NCI-H345 treated with DMSO at 0.1 percent for 48 hours (cell line): ENCODE data around the gene ITPRIPL2.
A peak's percentile ranks its signal among the peaks of the same experiment; 100 is the strongest.

Source experiments
- DNase-seq: peaks from one replicate; lab custom pipeline; 2025; ENCODE audit not compliant: unreplicated experiment; lab: John Stamatoyannopoulos, UW

ITPRIPL2 gene

DNA sequence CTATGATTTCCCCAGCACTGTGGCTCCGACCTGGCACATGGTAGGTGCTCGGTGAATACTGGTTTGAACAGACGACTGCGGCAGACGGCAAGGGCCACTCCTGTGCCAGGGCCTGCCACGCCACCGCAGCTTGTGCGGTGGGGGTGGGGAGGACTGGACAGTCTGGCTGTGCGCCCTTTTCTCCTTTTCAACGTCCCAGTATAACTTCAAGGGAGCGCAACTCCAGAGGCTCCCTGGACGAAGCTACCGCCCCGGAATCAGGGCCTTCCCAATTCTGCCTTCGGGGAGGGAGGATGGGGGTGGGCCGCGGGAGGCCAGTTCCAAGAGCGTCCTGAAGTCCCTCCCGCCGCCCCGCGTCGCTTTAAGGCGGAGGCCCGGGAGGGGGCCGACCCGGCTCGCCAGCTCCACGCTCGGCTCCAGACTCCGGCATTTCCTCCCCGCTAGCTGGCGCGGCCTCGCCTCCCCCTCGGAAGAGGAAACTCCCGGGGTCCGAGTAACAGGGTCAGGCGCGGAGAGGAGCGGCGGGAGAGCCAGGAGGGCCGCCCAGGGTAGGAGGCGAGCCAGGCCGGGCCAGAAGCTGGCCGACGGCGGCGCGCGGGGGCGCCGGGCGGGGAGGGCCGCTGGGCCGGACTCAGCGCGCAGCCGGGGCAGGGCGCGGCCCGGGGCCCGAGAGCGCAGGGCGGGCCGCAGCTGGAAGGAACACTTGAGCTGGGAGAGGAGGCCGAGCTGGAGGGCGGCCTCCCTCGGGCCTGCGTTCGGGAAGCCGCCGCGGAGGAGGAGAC lies at the start of gene ITPRIPL2:
TSS of gene ITPRIPL2 (plus strand) at position 388 of the 782 bp plus-strand sequence. CDS start 498 bp downstream, outside the sequence.
- DNase-seq, result no peak

DNA sequence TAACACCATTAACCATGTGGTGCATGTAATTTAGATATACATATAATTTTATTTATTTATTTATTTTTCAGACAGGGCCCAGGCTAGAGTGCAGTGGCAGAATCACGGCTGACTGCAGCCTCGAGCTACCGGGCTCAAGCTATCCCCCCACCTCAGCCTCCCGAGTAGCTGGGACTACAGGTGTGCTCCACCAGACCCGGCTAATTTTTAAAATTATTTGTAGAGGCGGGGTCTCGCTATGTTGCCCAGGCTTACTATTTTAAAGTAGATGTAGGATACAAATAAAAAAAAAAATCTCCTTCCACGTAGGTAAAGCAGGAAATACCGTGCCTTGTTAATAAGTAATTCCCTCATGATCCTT lies 46.8 kb upstream of the ITPRIPL2 start:
- DNase-seq, result no peak

DNA sequence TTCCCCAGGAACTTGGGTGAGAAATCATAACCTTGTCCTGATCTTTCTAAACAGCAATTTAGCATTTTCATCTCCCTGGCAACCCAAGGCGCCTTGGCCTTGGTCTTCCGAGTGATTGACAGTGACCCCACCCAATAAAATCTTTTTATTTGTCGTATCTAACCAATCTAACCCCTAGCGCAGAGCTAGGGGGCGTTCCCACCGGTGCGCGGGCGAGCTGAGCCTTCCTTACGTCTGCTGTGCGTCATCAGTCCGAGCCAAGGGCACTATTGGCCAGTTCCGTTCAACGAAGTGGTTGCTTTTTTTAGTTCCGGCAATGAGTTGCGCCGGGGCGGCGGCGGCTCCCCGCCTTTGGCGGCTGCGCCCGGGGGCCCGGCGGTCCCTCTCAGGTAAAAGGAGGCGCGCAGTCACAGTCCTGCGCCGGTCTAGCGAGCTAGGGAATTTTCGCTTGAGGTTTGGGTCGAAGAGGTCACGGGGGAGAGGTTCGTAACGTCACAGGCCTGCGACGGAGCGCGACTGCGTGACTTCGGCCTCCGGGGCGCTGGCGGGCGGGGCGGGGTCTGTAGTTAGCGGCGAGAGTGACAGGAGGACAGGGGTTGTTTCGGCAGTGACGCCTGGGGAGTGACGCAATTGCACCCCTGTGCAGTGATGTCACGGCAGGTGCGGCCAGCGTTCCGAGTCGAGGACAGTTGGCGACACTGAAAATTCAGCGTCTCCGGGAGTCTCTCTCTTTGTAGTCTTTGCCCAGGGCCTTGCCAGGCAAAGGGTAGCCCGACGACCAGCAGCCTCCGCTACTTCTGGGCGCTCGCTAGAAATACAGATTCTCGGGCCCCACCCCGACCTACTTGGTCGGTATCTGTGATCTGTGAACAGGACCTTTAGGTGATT lies 46.2 kb upstream of the ITPRIPL2 start, which contains the start of gene COQ7:
TSS of gene COQ7 (plus strand) at position 266 of the 888 bp plus-strand sequence. CDS start at position 317, 51 bp downstream.
- peak; percentile 99 for DNase-seq

DNA sequence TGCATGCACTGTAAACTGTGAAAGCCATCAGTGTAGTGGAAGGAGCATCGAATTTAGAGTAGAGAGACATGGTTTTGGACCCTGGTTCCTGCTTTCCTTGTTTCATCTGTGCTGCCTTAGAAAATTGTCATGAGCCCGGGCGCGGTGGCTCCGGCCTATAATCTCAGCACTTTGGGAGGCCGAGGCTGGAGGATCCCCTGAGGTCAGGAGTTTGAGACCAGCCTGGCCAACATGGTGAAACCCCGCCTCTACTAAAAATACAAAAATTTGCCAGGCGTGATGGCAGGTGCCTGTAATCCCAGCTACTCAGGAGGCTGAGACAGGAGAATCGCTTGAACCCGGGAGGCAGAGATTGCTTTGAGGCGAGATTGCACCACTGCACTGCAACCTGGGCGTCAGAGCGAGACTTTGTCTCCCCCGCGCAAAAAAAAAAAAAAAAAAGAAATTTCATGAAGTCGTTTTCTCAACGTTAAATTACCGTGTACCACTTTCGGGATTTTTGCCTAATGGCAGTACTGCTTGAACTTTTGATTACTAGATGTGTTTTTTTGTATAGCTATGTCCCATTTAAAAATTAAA lies 45.4 kb upstream of the ITPRIPL2 start:
- DNase-seq, result no peak

DNA sequence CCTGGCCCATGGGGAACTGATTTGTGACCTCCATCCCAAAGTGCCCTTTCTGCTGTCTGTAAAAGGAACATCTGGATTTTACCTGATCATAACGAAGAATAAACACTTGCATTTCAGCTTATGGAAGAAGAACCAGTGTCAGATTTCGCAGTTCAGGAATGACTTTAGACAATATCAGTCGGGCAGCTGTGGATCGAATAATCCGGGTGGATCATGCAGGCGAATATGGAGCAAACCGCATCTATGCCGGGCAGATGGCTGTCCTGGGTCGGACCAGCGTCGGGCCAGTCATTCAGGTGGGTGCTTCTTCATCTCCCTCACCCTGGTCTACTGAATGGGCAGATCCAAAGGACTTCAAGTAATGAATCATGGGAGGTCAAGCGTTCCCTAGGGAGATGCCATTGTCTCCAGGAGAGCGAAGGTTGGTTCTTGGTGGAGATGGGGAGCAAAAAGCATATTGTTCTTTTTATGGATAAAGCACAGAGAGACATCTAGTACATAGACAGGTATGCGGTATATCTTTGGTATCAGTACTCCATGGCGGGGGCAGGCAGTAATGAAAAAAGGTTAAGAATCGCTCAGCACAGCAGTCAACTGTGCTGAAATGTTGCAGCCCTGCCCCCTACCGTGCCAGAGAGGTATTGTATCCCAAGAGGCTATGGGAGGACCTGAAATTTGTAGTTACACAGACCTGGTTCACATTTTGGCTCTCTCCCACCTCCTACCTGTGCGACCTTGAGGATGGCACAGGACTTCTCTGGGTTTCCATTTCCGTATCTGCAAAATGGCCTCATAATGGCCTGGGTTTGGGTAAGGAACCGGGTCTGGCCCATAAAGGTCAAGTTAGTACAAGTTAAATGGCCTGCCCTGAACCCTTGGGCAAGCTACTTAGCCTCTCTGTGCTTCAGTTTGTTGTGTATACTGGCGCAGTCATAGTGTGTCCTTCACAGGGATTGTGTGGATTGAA lies 41.7 kb upstream of the ITPRIPL2 start:
- no peak for DNase-seq

DNA sequence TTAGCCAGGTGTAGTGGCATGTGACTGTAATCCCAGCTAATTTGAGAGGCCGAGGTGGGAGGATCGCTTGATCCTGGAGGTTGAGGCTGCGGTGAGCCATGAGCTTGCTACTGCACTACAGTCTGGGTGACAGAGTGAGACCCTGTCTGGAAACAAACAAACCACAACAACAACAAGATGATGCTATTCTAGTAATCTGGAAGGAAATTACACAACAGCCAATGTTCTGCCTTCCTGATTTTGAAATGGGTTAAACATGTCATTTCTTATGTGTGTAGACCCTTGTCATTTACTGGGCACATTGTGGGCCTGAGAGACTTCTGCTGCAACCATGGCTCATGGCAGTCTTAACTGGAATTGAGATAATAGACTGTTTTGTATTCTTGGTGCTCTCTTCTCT lies 40.4 kb upstream of the ITPRIPL2 start:
- no peak for DNase-seq

DNA sequence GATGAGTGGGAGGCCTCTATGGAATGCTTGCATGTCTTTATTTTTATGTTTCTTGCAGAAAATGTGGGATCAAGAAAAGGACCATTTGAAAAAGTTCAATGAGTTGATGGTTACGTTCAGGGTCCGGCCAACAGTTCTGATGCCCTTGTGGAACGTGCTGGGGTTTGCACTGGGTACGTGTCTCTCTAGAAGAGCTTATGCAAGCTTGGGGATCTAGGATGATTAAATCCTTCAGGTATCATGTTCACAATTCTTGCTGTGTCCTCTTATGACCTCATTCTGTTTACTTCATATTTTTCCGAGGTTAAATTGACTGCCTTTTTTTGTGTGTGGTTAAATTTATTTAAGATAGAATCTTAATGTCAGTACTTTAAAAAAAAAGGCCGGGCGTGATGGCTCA lies 39.9 kb upstream of the ITPRIPL2 start:
- no peak for DNase-seq

DNA sequence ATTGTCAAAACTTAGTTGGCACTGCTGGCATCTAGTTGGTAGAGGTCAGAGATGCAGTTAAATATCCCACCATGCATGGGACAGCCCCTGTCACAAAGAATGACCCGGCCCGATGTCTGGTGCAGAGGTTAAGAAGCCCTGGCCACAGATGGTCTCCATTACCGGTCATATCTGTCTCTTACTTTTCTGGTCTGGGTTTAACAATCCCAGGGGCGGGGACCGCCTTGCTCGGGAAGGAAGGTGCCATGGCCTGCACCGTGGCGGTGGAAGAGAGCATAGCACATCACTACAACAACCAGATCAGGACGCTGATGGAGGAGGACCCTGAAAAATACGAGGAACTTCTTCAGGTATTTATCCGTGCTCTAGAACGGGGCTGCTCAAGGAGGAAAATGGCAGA lies 38.3 kb upstream of the ITPRIPL2 start:
- no peak for DNase-seq

DNA sequence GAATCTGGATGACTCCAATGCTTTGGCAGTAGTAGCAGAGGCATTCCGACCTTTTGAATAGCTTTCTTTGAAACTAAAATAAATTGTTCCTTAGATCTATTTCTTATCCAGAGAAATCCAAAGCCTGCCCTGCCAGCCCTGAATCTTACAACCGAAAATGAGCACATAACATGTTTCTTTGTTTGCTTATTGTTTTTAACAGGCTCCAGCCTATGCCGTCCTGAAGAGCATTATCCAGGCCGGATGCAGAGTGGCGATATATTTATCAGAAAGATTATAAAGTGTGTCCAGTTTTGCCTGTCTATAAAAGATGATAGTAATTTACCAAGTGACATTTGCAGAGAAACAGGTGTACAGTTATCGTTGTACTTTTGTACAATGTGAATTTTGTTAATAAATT lies 35.9 kb upstream of the ITPRIPL2 start:
- DNase-seq, result no peak

DNA sequence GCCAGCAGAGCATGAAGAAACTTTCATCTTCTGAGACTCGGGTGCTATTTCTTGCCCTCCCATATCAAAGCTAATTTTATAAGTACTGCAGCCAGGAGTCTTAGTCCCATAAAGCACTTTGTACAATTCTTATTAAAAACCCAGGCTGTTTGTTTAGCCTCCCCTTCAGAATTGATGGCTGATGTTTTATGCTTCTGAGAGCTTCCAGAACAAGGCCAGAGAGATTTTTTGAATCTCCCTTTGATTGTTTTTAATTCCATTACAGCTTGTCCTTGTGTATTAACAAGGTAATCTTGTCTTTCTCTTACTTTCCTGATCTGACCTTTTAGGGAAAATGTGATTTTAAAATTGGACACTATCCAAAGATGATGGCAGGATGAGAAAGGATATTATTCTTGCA lies 30.1 kb upstream of the ITPRIPL2 start:
- DNase-seq, result no peak

DNA sequence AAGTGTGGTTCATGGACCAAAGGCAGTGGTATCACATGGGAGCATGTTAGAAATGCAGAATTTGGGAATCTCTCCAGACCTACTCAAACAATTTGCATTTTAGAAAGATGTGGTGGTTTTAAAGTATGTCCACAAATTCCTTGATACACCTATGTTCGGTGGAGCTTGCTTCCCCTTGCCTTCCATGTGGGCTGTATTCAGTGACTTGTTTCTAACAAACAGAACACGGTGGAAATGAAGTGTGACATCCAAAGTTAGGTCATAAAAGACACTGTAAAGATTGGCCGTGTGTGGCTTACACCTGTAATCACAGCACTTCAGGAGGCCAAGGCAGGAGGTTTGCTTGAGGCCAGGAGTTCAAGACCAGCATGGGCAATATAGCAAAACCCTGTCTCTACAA lies 29.6 kb upstream of the ITPRIPL2 start:
- no peak for DNase-seq

DNA sequence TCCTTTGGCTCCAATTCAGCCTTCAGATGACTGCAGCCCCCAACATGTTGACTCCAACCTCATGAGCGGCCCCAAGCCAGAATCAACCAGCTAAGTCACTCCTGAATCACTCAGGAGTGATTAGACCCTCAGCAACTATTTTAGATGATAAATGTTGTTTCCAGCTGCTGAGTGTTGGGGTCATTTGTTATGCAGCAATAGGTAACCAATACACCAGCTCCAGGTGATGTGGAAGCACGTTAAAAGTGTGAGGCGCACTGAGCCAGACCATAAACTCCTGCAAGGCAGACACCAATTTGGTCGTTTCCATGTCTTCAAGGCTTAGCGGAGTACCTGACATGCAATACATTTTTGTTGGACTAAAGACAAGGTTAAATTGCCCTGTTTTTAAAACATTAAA lies 28.9 kb upstream of the ITPRIPL2 start:
- DNase-seq, result no peak

DNA sequence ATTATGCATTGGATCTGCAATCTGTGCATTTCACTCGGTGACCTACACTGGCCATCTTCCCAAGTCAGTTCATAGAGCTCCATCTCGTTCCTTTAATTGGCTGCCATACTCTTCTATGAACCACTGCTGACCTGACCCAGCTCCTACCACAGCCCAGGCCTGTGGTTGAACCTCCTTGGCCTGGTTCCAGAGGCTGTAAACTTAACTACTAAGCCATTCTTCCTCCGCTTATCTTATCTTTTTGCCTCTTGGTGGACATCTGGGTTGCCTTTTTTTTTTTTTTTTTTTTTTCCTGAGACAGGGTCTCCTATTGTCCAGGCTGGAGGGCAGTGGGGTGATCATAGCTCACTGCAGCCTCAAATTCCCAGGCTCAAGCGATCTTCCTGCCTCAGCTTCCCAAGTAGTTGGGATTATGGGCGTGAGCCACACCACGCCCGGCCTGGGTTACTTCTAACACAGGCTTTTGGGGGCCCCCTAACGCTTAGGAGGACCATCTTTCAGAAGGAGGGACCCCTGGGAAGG lies 28.0 kb upstream of the ITPRIPL2 start:
- no peak for DNase-seq

DNA sequence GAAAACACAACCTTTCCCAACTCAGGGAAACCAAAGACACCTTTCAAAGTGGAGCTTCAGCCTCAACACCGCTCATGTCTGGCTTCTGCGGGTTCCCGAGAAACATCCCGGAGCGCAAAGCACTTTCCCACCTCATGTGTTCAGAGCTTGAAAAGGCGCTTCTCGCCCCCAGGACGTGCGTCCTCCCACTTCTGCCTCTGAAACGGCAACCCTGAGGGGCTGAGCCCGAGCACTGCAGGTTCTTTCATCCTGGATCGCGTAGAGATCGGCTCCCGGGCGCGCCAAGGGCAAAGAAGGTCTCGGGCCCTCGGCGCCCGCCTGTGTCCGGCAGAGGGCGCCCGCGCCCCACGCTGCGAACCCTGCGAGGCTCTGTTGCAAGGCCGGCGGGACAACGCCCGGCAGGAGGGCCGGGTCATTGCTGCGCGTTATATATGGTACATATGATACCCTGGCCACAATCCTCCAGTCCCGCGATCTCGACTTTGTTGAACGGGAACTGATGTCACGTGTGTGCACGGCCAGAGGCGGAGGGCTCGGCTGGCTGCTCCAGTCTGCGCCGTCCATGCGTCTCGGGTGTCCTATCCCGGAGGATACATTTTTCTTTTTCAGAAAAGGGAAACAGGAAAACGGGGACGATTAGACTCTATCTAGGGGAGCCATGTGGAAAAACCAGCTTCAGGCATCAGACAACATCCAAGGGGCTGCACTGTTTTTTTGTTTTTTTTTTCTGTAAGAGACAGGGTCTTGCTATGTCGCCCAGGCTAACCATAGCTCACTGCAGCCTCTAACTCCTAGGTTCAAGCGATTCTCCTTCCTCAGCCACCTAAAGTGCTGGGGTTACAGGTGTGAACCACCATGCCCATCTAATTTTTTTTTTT lies 27.2 kb upstream of the ITPRIPL2 start:
- peak; percentile 67 for DNase-seq

DNA sequence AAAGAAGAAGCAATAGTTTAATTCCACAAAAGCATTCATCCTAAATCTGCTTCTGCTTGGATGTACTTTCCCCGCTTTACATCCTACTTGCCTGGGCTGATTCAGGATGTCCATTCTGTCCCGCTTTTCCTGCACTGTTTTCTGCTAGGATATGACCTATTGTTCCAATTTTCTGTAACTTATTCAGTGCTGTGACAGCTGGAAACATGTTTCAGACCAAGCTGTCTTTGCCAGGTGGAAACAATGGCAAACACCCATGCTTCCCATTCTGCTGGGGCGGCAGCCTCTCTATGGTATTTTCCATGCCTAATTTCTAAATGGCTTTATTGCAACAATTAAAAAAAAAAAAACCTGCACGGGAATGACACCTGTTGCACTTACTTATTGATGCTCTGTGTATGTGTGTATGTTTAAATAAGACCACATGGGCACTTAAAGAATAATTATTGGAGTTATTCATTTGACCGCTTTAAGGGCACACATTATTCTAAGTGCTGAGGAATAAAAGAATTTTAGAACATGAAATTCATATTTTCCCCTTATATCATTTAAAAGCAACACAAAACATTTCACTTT lies 25.3 kb upstream of the ITPRIPL2 start:
- no peak for DNase-seq

DNA sequence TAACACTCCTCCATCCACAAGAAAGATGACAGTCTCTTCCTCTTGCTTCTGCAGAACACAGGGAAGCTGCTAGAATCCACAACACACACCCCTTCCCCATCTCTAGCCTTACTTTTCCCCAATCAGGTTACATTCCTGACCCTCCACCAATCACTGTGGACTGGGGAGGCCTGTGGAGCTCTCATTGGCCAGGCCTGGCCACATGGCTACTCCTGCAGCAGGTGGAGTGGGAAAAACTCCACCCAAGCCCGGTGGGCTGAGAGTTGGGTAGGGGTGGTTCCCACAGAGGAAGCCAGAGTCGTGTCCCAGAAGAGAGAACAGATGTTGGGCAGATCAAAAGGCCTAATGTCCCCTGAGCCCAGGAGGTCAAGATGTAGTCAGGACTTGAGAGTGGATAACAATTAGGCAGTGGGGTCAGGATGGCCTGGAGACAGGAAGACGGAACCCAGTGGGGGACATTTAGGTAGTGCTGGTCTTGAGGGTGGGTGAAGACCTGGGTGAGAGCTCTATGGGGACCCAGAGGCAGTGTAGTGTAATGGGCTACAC lies 24.3 kb upstream of the ITPRIPL2 start:
- no peak for DNase-seq

DNA sequence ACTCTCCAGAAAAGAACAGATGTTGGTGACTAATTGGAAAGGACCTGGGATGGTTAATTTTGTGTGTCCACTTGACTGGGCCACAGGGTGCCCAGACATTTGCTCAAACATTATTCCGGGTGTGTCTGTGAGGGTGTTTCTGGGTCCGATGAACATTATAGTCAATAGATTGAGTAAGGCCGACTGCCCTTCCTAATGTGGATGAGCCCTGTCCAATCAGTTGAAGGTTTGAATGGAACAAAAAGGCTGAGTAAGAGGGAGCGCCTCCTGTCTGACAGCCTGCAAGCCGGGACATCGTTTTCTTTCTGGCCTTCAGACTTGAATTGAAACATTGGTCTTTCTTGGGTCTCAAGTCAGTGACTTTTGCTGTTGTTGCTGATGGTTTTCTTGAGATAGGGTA lies 22.8 kb upstream of the ITPRIPL2 start:
- no peak for DNase-seq

DNA sequence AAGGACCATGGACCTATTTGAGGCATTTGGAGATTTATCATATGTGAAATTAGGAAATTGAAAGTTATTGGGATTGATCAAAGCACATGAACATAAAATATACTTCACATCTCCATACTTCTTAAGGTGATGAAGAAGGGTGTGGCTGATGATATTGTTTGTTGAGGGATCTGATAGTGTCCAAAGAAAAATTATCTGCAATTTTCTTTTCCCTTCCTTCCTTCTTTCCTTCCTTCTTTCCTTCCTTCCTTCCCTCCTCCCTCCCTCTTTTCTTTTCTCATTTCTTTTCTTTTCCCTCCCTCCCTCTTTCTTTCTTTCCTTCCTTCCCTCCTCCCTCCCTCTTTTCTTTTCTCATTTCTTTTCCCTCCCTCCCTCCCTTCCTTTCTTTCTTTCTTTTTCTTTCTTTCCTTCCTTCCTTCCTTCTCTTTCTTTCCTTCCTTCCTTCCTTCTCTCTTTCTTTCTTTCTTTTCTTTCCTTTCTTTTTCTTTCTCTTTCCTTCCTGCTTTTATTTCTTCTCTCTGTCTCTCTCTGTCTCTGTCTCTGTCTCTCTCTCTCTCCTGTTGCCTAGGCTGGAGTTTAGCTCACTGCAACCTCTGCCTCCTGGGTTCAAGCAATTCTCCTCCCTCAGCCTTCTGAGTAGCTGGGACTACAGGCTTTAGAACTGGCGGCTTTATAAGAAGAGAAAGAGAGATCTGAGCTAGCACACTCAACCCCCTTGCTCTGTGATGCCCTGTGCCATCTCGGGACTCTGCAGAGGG lies 20.9 kb upstream of the ITPRIPL2 start:
- DNase-seq, result no peak
